GM12878 (cell line): ENCODE data around the gene MCOLN2. TPM values are rescaled to one million over a fixed set of nuclear protein-coding genes. Genes with fewer than 3 reads are reported as not detected.

Source experiments
- ATAC-seq: fragments of 200-7000 bp; cut with Tn5 transposase; 3 replicates; pipeline ENCODE4 v1.9.1; 2020; ENCODE audit warnings: mild to moderate bottlenecking, moderate library complexity
- BruUV-seq: library from RNA; stranded (reverse); fragments of 400-500 nt; replicated peaks from 2 replicates; lab custom pipeline; 2021; lab: Mats Ljungman, UMichigan
- CTCF ChIA-PET: fragments of 300-600 bp; sonication (Branson Sonifier 250); formaldehyde crosslinking; extraction: SDS; loops from one replicate; lab custom pipeline; 2021; ENCODE audit warnings: inconsistent platforms; lab: Yijun Ruan, JAX
- POLR2A ChIA-PET: fragments of 350-600 bp; formaldehyde crosslinking; extraction: SDS; loops from one replicate; lab custom pipeline; 2021; ENCODE audit warnings: inconsistent platforms; lab: Charles Lee
- RAD21 ChIA-PET: fragments of 300-600 bp; sonication (Branson Sonifier 250); formaldehyde crosslinking; loops from one replicate; lab custom pipeline; 2023; ENCODE audit warnings: antibody characterized with exemption; ENCODE audit not compliant: unreplicated experiment; lab: Charles Lee
- SMC1A ChIA-PET: fragments of 300-600 bp; sonication (Branson Sonifier 250); formaldehyde crosslinking; loops from one replicate; lab custom pipeline; 2023; ENCODE audit not compliant: unreplicated experiment, uncharacterized antibody; lab: Charles Lee
- DNase-seq: peaks from one replicate; pipeline ENCODE4 v3.0.0-alpha.2; 2011; ENCODE audit warnings: low read depth, low spot score
- FAIRE-seq: peaks from 3 replicates; lab custom pipeline; 2011; peaks lifted over from hg19 to GRCh38; lab: Jason Lieb, UNC
- H2AFZ ChIP-seq: 2 replicates; pipeline ENCODE4 v1.6.0; 2011; ENCODE audit warnings: low read depth, low read length, control low read depth; ENCODE audit not compliant: control insufficient read depth
- H3K27ac ChIP-seq: 2 replicates; pipeline ENCODE4 v1.5.1; 2011; ENCODE audit warnings: control low read depth; ENCODE audit not compliant: control insufficient read depth, insufficient read depth
- H3K27me3 ChIP-seq, 2 experiments: replicated peaks in 1 of 2; 2 replicates each; pipeline versions ENCODE4 v1.6.0 to v1.6.1; 2011; ENCODE audit warnings: low read length in 1 of 2; ENCODE audit not compliant: control insufficient read depth in 2 of 2, insufficient read depth in 2 of 2
- H3K36me3 ChIP-seq, 2 experiments: 2 replicates each; pipeline ENCODE4 v1.5.1; 2011; ENCODE audit warnings: low read length in 1 of 2; ENCODE audit not compliant: control insufficient read depth in 2 of 2, insufficient read depth in 2 of 2
- H3K4me1 ChIP-seq: 2 replicates; pipeline ENCODE4 v1.6.1; 2011; ENCODE audit warnings: mild to moderate bottlenecking, low read length, moderate library complexity, mixed read lengths; ENCODE audit not compliant: control insufficient read depth, insufficient read depth
- H3K4me2 ChIP-seq: 2 replicates; pipeline ENCODE4 v1.6.0; 2011; ENCODE audit warnings: control low read depth; ENCODE audit not compliant: control insufficient read depth, insufficient read depth
- H3K4me3 ChIP-seq: fragments of 200-600 bp; sonication (generic); 2 replicates; pipeline ENCODE4 v1.5.1; 2016
- H3K79me2 ChIP-seq: 2 replicates; pipeline ENCODE4 v1.6.0; 2011; ENCODE audit warnings: low read length; ENCODE audit not compliant: control insufficient read depth, insufficient read depth
- H3K9ac ChIP-seq: 2 replicates; pipeline ENCODE4 v1.8.0; 2011; ENCODE audit warnings: low read length, control low read depth, mixed read lengths; ENCODE audit not compliant: control insufficient read depth, insufficient read depth
- H3K9me3 ChIP-seq: replicated peaks from 3 replicates; pipeline ENCODE4 v1.5.1; 2011; ENCODE audit warnings: mild to moderate bottlenecking, low read length; ENCODE audit not compliant: control insufficient read depth, insufficient read depth
- H4K20me1 ChIP-seq: 2 replicates; pipeline ENCODE4 v1.6.0; 2011; ENCODE audit not compliant: control insufficient read depth, insufficient read depth
- ATF3 ChIP-seq: IDR thresholded peaks from 2 replicates; pipeline ENCODE4 v1.6.1; 2011; ENCODE audit warnings: low read depth, mild to moderate bottlenecking, low read length, moderate library complexity, borderline replicate concordance; ENCODE audit errors: extremely low read depth
- BCL3 ChIP-seq: IDR thresholded peaks from 2 replicates; pipeline ENCODE4 v1.6.1; 2011; ENCODE audit warnings: borderline replicate concordance, low read depth, mild to moderate bottlenecking, moderate library complexity, low read length; ENCODE audit not compliant: insufficient read depth, poor library complexity, severe bottlenecking
- MLLT1 ChIP-seq: fragments of 450-650 bp; IDR thresholded peaks from 2 replicates; pipeline ENCODE4 v1.6.1; 2016; ENCODE audit warnings: mild to moderate bottlenecking
- NFXL1 ChIP-seq: fragments of 450-650 bp; IDR thresholded peaks from 2 replicates; pipeline ENCODE4 v1.6.1; 2017; ENCODE audit warnings: antibody characterized with exemption, mild to moderate bottlenecking, borderline replicate concordance
- NR2F1 ChIP-seq: fragments of 450-650 bp; conservative IDR thresholded peaks from 2 replicates; pipeline ENCODE4 v1.6.1; 2017; ENCODE audit warnings: mild to moderate bottlenecking
- POLR2AphosphoS5 ChIP-seq: IDR thresholded peaks from 2 replicates; pipeline ENCODE4 v1.6.1; 2011; ENCODE audit warnings: mild to moderate bottlenecking, low read length, inconsistent platforms
- RUNX3 ChIP-seq: IDR thresholded peaks from 2 replicates; pipeline ENCODE4 v1.6.1; 2012; ENCODE audit warnings: low read length, inconsistent platforms
- SMARCA5 ChIP-seq: fragments of 450-650 bp; IDR thresholded peaks from 2 replicates; pipeline ENCODE4 v1.6.1; 2017; ENCODE audit warnings: mild to moderate bottlenecking
- SPI1 ChIP-seq: IDR thresholded peaks from 2 replicates; pipeline ENCODE4 v1.6.1; 2011; ENCODE audit warnings: low read depth, mild to moderate bottlenecking, low read length, moderate library complexity, borderline replicate concordance; ENCODE audit not compliant: insufficient read depth
- WGBS: methylation state at CpG from one replicate; pipeline ENCODE4 v1.1.6; 2016; ENCODE audit warnings: low lambda C conversion rate; ENCODE audit not compliant: insufficient replicate concordance, insufficient coverage; ENCODE audit errors: missing lambda C conversion rate; 5-methylcytosine and 5-hydroxymethylcytosine counted together
- in situ Hi-C: fragments of 300-500 bp; cut with MboI; formaldehyde crosslinking; loops from 9 replicates; pipeline ENCODE4 v1.14.3; 2018; ENCODE audit warnings: mixed read lengths
- intact Hi-C: fragments of 100-400 bp; cut with micrococcal nuclease; formaldehyde crosslinking; loops from one replicate; pipeline ENCODE4 v1.14.2; 2022; ENCODE audit not compliant: unreplicated experiment
- polyA plus RNA-seq, 11 experiments: library from polyadenylated mRNA; depleted of rRNA in 4 of 11; unstranded in 6 of 11; stranded (reverse) in 5 of 11; fragments of >200 nt; fragmentation: Nextera tagmentation in 4 of 11; fragmentation: Illumina TruSeq in 1 of 11; extraction: Ambion mirVana in 4 of 11; extraction: Trizol in 1 of 11; gene quantifications; 1 replicate in 1 of 11; 2 replicates in 10 of 11; pipeline versions ENCODE4 v1.2.1 to v1.2.3, GENCODE V29; 2011 to 2016; ENCODE audit warnings: inconsistent platforms in 2 of 11, missing spikeins in 2 of 11, low read depth in 1 of 11
- total RNA-seq, 4 experiments: library from RNA; depleted of rRNA in 3 of 4; stranded (reverse); fragments of >200 nt in 3 of 4; fragmentation: Illumina TruSeq in 1 of 4; extraction: Trizol in 1 of 4; gene quantifications; 2 replicates each; pipeline versions ENCODE4 v1.2.1 to v1.2.3, GENCODE V29; 2013 to 2021
- TF ChIP-seq, protein P1 (sequence below): fragments of 450-650 bp; formaldehyde crosslinking; IDR thresholded peaks from 2 replicates; pipeline ENCODE4 v1.4.0; 2022; ENCODE audit warnings: mild to moderate bottlenecking, moderate library complexity

MCOLN2 gene
- total and polyA plus RNA-seq, 10 of the 15 experiments (the other 5 are each of a cell fraction or from before 2014, with no cell fraction given): 25.9 to 233 (median 109) TPM

GRCh38 chr1:85028151-85028550 is 31.2 kb upstream of the MCOLN2 start (continued):
- TF ChIP-seq, protein P1, sequence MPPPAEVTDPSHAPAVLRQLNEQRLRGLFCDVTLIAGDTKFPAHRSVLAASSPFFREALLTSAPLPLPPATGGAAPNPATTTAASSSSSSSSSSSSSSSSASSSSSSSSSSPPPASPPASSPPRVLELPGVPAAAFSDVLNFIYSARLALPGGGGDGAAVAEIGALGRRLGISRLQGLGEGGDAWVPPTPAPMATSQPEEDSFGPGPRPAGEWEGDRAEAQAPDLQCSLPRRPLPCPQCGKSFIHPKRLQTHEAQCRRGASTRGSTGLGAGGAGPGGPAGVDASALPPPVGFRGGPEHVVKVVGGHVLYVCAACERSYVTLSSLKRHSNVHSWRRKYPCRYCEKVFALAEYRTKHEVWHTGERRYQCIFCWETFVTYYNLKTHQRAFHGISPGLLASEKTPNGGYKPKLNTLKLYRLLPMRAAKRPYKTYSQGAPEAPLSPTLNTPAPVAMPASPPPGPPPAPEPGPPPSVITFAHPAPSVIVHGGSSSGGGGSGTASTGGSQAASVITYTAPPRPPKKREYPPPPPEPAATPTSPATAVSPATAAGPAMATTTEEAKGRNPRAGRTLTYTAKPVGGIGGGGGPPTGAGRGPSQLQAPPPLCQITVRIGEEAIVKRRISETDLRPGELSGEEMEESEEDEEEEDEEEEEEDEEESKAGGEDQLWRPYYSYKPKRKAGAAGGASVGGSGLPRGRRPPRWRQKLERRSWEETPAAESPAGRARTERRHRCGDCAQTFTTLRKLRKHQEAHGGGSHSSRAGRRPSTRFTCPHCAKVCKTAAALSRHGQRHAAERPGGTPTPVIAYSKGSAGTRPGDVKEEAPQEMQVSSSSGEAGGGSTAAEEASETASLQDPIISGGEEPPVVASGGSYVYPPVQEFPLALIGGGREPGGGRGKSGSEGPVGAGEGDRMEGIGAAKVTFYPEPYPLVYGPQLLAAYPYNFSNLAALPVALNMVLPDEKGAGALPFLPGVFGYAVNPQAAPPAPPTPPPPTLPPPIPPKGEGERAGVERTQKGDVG (CRISPR knock-in tag): no peak
- no peak for TF ChIP-seq RUNX3

GRCh38 chr1:85027242-85027983 is 30.5 kb upstream of the MCOLN2 start:
- Histone ChIP-seq H3K27me3 (no peaks in the 10 kb centered on the region), H3K4me2 (no peak overlapping the region), H3K27ac (no peak overlapping the region), H4K20me1 (no peaks in the 10 kb centered on the region), H3K9me3 (no peaks in the 10 kb centered on the region), H3K36me3 (no peaks in the 10 kb centered on the region), H2AFZ (peak overlapping the region; percentile 47), H3K4me3 (no peak overlapping the region), H3K9ac (no peak overlapping the region), H3K4me1 (no peaks in the 10 kb centered on the region), H3K79me2 (no peaks in the 10 kb centered on the region)
- ChIA-PET POLR2A (interaction anchor here (0.6 to 2.1 kb wide), 6 partner anchors 8 to 83 kb away, joined by 3 to 18 read pairs (median 4); no protein-coding TSS in a partner anchor), RAD21 (interaction anchor here (1.0 to 4.3 kb wide), 30 partner anchors 8 to 245 kb away, joined by 3 to 209 read pairs (median 6); partner anchors contain the start of genes C1orf52 and MCOLN2), CTCF (interaction anchor here (0.6 to 10.5 kb wide), 45 partner anchors 9 to 302 kb away, joined by 3 to 319 read pairs (median 5); partner anchors contain the start of genes C1orf52 and MCOLN2), SMC1A (interaction anchor here (0.7 to 7.7 kb wide), 31 partner anchors 9 to 373 kb away, joined by 3 to 214 read pairs (median 6); partner anchors contain the start of genes BCL10 and MCOLN2)
- WGBS: 93% methylated on average over 5 of the region's 5 CpGs
- no peak for DNase-seq
- intact Hi-C loops: loop anchor here (1.0 to 10.0 kb wide), 3 partner anchors 31 to 243 kb away; partner anchors contain the start of gene MCOLN2
- FAIRE-seq: peak; percentile 78
- peak; percentile 96 for ATAC-seq
- in situ Hi-C loops: loop anchor here (5.0 kb wide), 1 partner anchor 80 kb away; no protein-coding TSS in a partner anchor
- no TSS peak for BruUV-seq
- TF ChIP-seq NFXL1 (no peak), POLR2AphosphoS5 (no peak), SPI1 (no peak), BCL3 (no peak), SMARCA5 (peak; percentile 40; the same call in 1 of the 2 replicates), MLLT1 (0 out of 2 replicates have a peak, but pooled peaks have one; percentile 45), NR2F1 (no peak), ATF3 (no peak)
